ENCODE measurements around the gene UMPS.

GRCh38 chr3:124763206-124763605, 33.0 kb downstream of the UMPS start:
- TF ChIP-seq POLR2A (IDR thresholded peaks at IDR 0.05) (no peak), CTCF (IDR thresholded peaks at IDR 0.05) (no peak), POLR2AphosphoS5 (IDR thresholded peaks at IDR 0.05) (no peak), EP300 (IDR thresholded peaks at IDR 0.05) (no peak)

Data from suprapubic skin (tissue), 4 donors.